Fibroblast of lung (primary cell): ENCODE results near the gene ARMC8.

Experiments used
- CTCF ChIP-seq, 2 donors: IDR thresholded peaks in 1 of 2; conservative IDR thresholded peaks in 1 of 2; 1 replicate in 1 of 2; 2 replicates in 1 of 2; pipeline ENCODE4 v1.5.1; 2011 to 2012; ENCODE audit warnings: low read length in 2 of 2, control low read depth in 1 of 2, inconsistent platforms in 1 of 2, low read depth in 1 of 2, mild to moderate bottlenecking in 1 of 2
- EZH2 ChIP-seq: IDR thresholded peaks from 2 replicates; pipeline ENCODE4 v1.5.1; 2012; ENCODE audit warnings: low read length, control low read depth, mild to moderate bottlenecking; ENCODE audit errors: missing control alignments

DNA sequence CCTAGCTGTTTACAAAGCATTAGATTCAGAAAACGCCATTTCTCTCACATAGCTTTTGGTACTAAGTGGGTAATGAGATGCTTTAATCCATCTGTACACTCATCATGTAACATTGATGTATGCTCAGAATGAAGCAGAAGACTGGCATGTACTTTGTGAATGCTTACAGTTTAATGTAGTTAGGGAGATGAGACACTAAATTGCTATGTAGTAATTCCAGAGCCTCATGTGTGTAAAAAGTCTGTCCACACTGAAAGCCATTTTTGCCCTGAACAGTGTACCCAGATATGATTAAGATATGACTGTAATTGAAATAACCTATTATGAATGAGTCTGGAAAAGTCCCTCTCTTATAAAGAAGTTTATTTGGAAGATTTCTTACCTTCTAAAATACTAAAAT lies 66.5 kb downstream of the ARMC8 start:
- TF ChIP-seq EZH2 (no peak), CTCF (conservative IDR thresholded peaks at IDR 0.05 in 1 of 2, IDR thresholded peaks at IDR 0.05 in 1 of 2; ENCODE audit: low read depth in 1 of 2, low read length in 2 of 2) (no peak)
